Kidney capillary endothelial cell (primary cell): ENCODE measurements around the gene PCDHB12.
"Not testable (repeated sequence)": the region's sequence is repeated elsewhere in the genome, so short reads cannot be mapped to it uniquely, and the experiment has no call there.

ENCODE experiments used
- DNase-seq: peaks from one replicate; pipeline ENCODE4 v3.0.0-alpha.2; 2018; ENCODE audit warnings: low spot score

PCDHB12 gene

DNA sequence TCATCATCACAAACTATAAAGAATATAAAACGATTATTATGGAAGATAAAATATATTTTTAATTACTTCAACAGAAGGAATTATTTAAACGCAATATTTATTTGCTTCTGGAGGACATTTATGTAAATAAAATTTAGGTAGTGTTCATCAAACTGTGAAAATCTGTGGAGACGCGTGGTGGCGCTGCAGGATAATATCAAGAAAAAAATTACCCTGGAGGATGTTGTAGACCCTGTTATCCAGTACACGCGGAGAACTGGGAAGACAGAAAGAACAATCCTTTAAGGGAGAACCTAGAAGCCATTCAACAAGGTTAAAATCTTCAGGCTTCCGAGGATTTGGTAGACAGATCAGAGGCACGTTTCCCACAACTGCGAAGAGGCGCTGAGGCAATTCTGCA lies at the start of gene PCDHB12:
TSS of gene PCDHB12 (plus strand) at position 242 of the 400 bp plus-strand sequence. CDS start 189 bp downstream, outside the sequence.
- no peak for DNase-seq

DNA sequence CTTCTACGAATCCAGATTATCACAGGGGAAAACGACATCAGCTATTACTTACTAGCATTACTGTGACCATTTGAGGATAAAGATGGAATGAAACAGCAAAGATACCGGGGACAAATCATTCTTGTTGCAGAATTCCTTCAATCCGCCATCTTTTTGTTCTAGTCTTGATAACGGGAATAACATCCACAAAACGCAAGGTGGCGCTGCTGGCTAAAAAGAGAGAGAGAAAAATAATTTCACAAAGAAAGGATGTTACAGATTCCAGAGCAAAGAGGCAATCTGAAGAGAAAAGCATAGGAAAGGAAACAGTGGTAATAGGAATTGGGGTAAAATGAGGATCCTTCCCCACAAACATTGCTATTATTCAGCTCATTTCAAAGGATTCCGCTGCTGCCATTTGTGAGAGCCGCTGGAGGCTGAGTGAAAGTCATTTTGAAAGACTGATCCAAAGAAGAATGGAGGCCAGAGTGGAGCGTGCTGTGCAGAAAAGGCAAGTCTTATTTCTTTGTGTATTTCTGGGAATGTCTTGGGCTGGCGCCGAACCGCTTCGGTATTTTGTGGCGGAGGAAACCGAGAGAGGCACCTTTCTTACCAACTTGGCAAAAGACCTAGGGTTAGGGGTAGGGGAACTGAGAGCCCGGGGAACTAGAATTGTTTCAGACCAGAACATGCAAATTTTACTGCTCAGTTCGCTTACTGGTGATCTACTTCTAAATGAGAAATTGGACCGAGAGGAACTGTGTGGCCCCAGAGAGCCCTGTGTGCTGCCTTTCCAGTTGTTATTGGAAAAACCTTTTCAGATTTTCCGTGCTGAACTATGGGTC lies 35.9 kb upstream of the PCDHB12 start, which contains the start of gene PCDHB7:
TSS of gene PCDHB7 (plus strand) at position 264 of the 824 bp plus-strand sequence. CDS start at position 456, 192 bp downstream.
- DNase-seq = no peak

DNA sequence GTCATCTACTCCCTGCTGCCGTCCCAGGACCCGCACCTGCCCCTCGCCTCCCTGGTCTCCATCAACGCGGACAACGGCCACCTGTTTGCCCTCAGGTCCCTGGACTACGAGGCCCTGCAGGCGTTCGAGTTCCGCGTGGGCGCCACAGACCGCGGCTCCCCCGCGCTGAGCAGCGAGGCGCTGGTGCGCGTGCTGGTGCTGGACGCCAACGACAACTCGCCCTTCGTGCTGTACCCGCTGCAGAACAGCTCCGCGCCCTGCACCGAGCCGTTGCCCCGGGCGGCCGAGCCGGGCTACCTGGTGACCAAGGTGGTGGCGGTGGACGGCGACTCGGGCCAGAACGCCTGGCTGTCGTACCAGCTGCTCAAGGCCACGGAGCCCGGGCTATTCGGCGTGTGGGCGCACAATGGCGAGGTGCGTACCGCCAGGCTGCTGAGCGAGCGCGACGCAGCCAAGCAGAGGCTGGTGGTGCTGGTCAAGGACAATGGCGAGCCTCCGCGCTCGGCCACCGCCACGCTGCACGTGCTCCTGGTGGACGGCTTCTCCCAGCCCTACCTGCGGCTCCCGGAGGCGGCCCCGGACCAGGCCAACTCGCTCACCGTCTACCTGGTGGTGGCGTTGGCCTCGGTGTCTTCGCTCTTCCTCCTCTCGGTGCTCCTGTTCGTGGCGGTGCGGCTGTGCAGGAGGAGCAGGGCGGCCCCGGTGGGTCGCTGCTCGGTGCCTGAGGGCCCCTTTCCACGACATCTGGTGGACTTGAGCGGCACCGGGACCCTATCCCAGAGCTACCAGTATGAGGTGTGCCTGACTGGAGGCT lies 34.0 kb upstream of the PCDHB12 start:
- not testable (repeated sequence) for DNase-seq

DNA sequence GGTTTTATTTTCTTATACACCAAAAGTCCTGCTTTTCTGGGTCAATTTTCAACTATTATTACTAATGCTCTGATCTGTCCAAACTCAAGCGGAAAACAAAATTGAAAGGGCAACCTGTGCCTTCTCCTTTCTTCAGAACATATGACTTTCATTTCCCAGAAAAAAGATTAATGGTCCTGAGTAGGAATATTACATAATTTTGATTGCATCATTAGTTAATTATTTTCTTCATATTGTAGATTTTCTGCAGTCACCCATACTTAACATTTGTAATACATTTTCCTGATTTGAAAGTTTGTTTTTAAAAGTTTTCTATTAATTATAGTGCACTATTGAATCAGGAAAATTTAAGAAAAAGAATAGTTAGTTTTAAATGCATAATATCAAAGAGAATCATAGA lies 32.6 kb upstream of the PCDHB12 start:
- no peak for DNase-seq

DNA sequence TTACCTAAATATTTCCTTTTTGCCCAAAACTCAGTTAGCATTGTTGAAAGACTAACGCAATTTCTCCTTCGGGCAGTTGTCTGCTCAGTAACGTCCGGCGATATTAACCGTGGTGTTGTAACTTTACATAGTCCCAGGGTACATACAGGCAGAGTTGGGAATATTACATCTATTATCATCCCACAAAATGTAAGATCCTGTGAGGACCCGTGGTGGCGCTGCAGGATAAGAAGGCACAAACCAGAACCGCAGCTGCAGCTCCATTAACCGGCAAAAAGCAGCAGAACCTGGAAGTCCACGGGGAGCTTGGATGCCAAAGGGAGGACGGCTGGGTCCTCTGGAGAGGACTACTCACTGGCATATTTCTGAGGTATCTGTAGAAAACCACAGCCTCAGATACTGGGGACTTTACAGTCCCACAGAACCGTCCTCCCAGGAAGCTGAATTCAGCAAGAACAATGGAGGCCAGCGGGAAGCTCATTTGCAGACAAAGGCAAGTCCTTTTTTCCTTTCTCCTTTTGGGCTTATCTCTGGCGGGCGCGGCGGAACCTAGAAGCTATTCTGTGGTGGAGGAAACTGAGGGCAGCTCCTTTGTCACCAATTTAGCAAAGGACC lies 30.8 kb upstream of the PCDHB12 start, which contains the start of gene PCDHB8:
TSS of gene PCDHB8 (plus strand) at position 214 of the 615 bp plus-strand sequence. CDS start at position 459, 245 bp downstream.
- not testable (repeated sequence) for DNase-seq

DNA sequence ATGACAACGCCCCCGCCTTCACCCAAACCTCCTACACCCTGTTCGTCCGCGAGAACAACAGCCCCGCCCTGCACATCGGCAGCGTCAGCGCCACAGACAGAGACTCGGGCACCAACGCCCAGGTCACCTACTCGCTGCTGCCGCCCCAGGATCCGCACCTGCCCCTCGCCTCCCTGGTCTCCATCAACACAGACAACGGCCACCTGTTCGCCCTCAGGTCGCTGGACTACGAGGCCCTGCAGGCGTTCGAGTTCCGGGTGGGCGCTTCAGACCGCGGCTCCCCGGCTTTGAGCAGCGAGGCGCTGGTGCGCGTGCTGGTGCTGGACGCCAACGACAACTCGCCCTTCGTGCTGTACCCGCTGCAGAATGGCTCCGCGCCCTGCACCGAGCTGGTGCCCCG lies 29.1 kb upstream of the PCDHB12 start:
- DNase-seq = not testable (repeated sequence)

DNA sequence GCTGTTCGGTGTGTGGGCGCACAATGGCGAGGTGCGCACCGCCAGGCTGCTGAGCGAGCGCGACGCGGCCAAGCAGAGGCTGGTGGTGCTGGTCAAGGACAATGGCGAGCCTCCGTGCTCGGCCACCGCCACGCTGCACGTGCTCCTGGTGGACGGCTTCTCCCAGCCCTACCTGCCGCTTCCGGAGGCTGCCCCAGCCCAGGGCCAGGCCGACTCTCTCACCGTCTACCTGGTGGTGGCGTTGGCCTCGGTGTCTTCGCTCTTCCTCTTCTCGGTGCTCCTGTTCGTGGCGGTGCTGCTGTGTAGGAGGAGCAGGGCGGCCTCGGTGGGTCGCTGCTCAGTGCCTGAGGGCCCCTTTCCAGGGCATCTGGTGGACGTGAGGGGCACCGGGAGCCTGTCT lies 28.6 kb upstream of the PCDHB12 start:
- DNase-seq = not testable (repeated sequence)

DNA sequence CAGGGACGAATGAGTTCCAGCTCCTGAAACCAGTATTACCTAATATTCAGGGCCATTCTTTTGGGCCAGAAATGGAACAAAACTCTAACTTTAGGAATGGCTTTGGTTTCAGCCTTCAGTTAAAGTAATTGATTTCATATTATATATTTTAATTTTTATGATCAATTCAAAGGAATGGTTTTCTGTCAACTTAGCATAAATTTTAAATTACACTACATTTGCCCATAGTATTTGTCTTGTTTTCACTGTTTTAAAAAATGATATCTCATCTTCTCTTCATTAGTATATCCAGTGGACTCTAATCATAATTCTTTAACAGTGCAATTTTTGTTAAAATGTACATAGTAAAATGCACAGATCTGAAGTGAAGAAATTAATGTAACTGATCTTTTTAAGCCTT lies 28.2 kb upstream of the PCDHB12 start:
- DNase-seq = no peak

DNA sequence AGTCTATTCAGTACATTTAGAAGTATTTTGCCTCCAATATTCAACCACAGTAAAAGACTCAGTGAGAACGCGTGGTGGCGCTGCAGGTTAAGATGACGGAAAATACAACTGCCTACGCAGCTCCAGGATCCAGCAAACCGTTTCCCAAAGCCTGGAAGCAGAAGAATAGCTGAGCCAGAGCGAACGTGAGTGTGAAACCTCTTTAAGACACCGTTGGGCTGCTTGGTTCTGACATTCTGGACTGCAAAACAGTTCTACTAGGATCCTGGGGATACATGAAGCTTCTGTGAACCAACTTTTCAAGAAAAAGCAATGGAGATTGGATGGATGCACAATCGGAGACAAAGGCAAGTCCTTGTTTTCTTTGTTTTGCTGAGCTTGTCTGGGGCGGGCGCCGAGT lies 26.3 kb upstream of the PCDHB12 start, which contains the start of gene PCDHB16:
TSS of gene PCDHB16 (plus strand) at position 140 of the 400 bp plus-strand sequence. CDS start at position 313, 173 bp downstream.
- no peak for DNase-seq

DNA sequence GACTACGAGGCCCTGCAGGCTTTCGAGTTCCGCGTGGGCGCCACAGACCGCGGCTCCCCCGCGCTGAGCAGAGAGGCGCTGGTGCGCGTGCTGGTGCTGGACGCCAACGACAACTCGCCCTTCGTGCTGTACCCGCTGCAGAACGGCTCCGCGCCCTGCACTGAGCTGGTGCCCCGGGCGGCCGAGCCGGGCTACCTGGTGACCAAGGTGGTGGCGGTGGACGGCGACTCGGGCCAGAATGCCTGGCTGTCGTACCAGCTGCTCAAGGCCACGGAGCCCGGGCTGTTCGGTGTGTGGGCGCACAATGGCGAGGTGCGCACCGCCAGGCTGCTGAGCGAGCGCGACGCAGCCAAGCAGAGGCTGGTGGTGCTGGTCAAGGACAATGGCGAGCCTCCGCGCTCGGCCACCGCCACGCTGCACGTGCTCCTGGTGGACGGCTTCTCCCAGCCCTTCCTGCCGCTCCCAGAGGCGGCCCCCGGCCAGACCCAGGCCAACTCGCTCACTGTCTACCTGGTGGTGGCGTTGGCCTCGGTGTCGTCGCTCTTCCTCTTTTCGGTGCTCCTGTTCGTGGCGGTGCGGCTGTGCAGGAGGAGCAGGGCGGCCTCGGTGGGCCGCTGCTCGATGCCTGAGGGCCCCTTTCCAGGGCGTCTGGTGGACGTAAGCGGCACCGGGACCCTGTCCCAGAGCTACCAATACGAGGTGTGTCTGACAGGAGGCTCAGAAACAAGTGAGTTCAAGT lies 24.2 kb upstream of the PCDHB12 start:
- DNase-seq = not testable (repeated sequence)

DNA sequence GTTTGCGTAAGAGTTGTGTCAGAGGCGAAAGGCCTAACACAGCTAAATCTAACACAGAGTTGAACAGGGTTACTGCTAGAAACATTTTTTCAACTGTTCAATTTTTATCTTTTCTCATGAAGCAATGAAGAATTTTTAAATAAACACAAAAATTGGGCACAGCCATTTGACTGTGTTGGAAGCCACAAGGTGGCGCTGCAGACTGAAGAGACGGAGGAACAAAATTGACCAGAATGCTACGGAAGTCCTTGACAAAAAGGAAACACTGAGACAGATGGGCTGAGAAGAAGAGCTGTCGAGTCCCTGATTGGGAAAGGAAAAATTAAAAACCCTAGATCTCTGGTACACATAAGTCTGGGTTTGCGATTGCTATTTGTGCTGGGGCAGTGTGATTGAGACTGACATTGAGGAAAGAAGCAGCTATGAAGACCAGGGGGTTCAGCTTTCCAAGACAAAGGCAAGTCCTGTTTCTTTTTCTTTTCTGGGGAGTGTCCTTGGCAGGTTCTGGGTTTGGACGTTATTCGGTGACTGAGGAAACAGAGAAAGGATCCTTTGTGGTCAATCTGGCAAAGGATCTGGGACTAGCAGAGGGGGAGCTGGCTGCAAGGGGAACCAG lies 21.5 kb upstream of the PCDHB12 start, which contains the start of gene PCDHB9:
TSS of gene PCDHB9 (plus strand) at position 265 of the 616 bp plus-strand sequence. CDS start at position 423, 158 bp downstream.
- no peak for DNase-seq

DNA sequence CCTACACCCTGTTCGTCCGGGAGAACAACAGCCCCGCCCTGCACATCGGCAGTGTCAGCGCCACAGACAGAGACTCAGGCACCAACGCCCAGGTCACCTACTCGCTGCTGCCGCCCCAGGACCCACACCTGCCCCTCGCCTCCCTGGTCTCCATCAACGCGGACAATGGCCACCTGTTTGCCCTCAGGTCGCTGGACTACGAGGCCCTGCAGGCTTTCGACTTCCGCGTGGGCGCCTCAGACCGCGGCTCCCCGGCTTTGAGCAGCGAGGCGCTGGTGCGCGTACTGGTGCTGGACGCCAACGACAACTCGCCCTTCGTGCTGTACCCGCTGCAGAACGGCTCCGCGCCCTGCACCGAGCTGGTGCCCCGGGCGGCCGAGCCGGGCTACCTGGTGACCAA lies 19.8 kb upstream of the PCDHB12 start:
- DNase-seq = not testable (repeated sequence)

DNA sequence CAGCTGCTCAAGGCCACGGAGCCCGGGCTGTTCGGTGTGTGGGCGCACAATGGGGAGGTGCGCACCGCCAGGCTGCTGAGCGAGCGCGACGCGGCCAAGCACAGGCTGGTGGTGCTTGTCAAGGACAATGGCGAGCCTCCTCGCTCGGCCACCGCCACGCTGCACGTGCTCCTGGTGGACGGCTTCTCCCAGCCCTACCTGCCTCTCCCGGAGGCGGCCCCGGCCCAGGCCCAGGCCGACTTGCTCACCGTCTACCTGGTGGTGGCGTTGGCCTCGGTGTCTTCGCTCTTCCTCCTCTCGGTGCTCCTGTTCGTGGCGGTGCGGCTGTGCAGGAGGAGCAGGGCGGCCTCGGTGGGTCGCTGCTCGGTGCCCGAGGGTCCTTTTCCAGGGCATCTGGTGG lies 19.4 kb upstream of the PCDHB12 start:
- not testable (repeated sequence) for DNase-seq

DNA sequence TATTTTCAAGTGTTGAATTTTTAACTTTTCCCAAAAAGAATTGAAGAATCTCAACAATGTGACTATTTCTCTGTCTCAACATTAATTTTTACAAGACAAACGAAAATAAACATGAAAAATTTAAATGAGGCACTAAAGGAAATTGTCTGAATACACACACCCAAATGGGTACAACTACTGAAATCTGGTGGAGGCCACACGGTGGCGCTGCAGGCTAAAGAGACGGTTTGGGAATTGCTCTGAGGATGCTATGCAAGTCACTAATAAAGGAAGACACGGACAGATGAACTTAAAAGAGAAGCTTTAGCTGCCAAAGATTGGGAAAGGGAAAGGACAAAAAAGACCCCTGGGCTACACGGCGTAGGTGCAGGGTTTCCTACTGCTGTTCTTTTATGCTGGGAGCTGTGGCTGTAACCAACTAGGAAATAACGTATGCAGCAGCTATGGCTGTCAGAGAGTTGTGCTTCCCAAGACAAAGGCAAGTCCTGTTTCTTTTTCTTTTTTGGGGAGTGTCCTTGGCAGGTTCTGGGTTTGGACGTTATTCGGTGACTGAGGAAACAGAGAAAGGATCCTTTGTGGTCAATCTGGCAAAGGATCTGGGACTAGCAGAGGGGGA lies 16.3 kb upstream of the PCDHB12 start, which contains the start of gene PCDHB10:
TSS of gene PCDHB10 (plus strand) at position 244 of the 616 bp plus-strand sequence. CDS start at position 444, 200 bp downstream.
- no peak for DNase-seq

DNA sequence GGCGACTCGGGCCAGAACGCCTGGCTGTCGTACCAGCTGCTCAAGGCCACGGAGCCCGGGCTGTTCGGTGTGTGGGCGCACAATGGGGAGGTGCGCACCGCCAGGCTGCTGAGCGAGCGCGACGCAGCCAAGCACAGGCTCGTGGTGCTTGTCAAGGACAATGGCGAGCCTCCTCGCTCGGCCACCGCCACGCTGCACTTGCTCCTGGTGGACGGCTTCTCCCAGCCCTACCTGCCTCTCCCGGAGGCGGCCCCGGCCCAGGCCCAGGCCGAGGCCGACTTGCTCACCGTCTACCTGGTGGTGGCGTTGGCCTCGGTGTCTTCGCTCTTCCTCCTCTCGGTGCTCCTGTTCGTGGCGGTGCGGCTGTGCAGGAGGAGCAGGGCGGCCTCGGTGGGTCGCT lies 14.2 kb upstream of the PCDHB12 start:
- DNase-seq = not testable (repeated sequence)

DNA sequence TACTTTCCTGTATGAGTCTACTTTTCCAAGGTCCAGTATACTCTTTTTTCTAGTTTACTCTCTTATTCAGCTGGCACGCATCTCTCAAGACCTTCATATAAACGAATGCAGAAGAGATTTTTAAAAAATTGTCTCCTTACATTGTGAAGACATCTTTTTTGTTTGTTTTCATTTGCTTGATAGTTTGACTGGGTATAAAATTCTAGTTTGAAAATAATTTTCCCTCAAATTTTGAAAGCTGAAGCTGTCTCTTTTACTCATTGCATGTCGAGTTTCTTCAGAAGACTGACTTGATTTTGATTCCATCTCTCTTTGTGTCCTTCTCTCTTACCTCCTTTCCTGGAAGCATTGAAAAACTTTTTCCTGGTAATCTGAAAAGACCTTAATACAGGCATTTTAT lies 12.2 kb upstream of the PCDHB12 start:
- DNase-seq = no peak

DNA sequence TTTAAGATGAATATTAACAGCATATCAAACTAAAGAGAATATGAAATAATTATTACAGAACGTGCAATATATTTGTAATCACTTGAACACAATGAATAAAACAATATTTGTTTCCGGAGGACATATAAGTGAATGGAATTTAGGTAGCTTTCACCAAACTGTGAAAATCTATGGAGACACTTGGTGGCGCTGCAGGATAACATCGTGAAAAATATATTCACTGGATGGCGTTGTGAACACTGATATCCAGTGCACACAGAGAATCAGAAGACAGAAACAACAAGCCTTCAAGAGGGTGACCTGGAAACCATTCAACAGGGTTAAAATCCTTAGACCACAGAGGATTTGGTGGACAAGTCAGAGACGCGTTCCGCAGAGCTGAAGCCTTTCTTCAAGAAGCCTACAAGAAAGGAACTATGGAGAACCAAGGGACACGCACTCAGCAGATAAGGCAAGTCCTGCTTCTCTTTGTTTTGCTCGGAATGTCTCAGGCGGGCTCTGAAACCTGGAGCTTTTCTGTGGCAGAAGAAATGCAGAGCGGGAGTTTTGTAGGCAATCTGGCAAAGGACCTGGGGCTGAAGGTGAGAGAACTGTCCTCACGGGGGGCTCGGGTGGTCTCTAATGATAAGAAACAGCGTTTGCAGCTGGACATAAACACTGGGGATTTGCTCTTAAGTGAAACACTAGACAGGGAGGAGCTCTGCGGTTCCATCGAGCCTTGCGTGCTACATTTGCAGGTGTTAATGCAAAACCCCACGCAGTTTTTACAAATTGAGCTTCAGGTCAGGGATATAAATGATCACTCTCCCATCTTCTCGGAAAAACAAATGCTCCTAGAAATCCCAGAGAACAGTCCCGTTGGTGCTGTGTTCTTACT lies 8.9 kb upstream of the PCDHB12 start, which contains the start of gene PCDHB11:
TSS of gene PCDHB11 (plus strand) at position 269 of the 877 bp plus-strand sequence. CDS start at position 417, 148 bp downstream.
- no peak for DNase-seq

DNA sequence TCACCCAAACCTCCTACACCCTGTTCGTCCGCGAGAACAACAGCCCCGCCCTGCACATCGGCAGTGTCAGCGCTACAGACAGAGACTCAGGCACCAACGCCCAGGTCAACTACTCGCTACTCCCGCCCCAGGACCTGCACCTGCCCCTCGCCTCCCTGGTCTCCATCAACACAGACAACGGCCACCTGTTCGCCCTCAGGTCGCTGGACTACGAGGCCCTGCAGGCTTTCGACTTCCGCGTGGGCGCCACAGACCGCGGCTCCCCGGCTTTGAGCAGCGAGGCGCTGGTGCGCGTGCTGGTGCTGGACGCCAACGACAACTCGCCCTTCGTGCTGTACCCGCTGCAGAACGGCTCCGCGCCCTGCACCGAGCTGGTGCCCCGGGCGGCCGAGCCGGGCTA lies 7.4 kb upstream of the PCDHB12 start:
- DNase-seq = not testable (repeated sequence)

DNA sequence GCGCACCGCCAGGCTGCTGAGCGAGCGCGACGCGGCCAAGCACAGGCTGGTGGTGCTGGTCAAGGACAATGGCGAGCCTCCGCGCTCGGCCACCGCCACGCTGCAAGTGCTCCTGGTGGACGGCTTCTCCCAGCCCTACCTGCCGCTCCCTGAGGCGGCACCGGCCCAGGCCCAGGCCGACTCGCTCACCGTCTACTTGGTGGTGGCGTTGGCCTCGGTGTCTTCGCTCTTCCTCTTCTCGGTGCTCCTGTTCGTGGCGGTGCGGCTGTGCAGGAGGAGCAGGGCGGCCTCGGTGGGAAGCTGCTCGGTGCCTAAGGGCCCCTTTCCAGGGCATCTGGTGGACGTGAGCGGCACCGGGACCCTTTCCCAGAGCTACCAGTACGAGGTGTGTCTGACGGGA lies 6.9 kb upstream of the PCDHB12 start:
- not testable (repeated sequence) for DNase-seq
